Caco-2 (cell line): ENCODE data around the gene UGT1A5. TPM values are rescaled to one million over a fixed set of nuclear protein-coding genes. Genes with fewer than 3 reads are reported as not detected.
"Not testable (repeated sequence)": the region's sequence is repeated elsewhere in the genome, so short reads cannot be mapped to it uniquely, and the experiment has no call there.

Experiments used
- BruUV-seq: library from RNA; stranded (reverse); fragments of 400-500 nt; replicated peaks from 2 replicates; lab custom pipeline; 2021; lab: Mats Ljungman, UMichigan
- CTCF ChIA-PET: fragments of 300-600 bp; sonication (Branson Sonifier 250); formaldehyde crosslinking; loops from one replicate; lab custom pipeline; 2022; ENCODE audit warnings: antibody characterized with exemption; lab: Charles Lee
- POLR2A ChIA-PET: fragments of 300-600 bp; sonication (Branson Sonifier 250); formaldehyde crosslinking; loops from one replicate; lab custom pipeline; 2022; ENCODE audit warnings: antibody characterized with exemption; lab: Charles Lee
- DNase-seq, 2 experiments: peaks; one replicate each; pipeline versions ENCODE4 v3.0.0 to v3.0.0-alpha.2; 2020 to 2022
- H3K27me3 ChIP-seq: replicated peaks from 2 replicates; pipeline ENCODE4 v1.6.0; 2011; ENCODE audit warnings: low read length; ENCODE audit not compliant: control insufficient read depth, insufficient read depth
- H3K36me3 ChIP-seq: 2 replicates; pipeline ENCODE4 v1.5.1; 2011; ENCODE audit warnings: low read length; ENCODE audit not compliant: control insufficient read depth, insufficient read depth
- H3K4me1 ChIP-seq: fragments of 250-450 bp; sonication (Bioruptor Pico); 2 replicates; pipeline ENCODE4 v1.5.1; 2020; ENCODE audit warnings: mild to moderate bottlenecking
- H3K4me3 ChIP-seq: 2 replicates; pipeline ENCODE4 v1.5.1; 2011; ENCODE audit warnings: low read depth, mild to moderate bottlenecking, control low read depth, low read length
- H3K9me3 ChIP-seq: fragments of 250-450 bp; sonication (Bioruptor Pico); 2 replicates; pipeline ENCODE4 v1.5.1; 2020; ENCODE audit warnings: mild to moderate bottlenecking, moderate library complexity
- H3K27ac Mint-ChIP-seq: one replicate; pipeline ENCODE4 v1.8.0; 2022; ENCODE audit warnings: mixed read lengths; ENCODE audit not compliant: unreplicated experiment
- H3K27me3 Mint-ChIP-seq: one replicate; pipeline ENCODE4 v1.8.0; 2022; ENCODE audit warnings: mixed read lengths; ENCODE audit not compliant: insufficient read depth, unreplicated experiment
- H3K36me3 Mint-ChIP-seq: one replicate; pipeline ENCODE4 v1.8.0; 2022; ENCODE audit warnings: mild to moderate bottlenecking, mixed read lengths; ENCODE audit not compliant: insufficient read depth, unreplicated experiment
- H3K4me1 Mint-ChIP-seq: one replicate; pipeline ENCODE4 v1.8.0; 2022; ENCODE audit warnings: low read depth, mixed read lengths; ENCODE audit not compliant: unreplicated experiment
- H3K4me3 Mint-ChIP-seq: one replicate; pipeline ENCODE4 v1.8.0; 2022; ENCODE audit warnings: mild to moderate bottlenecking, moderate library complexity, mixed read lengths; ENCODE audit not compliant: unreplicated experiment
- H3K9me3 Mint-ChIP-seq: one replicate; pipeline ENCODE4 v1.8.0; 2022; ENCODE audit warnings: mixed read lengths; ENCODE audit not compliant: unreplicated experiment
- CTCF ChIP-seq, 2 experiments: fragments of 200-600 bp in 1 of 2; IDR thresholded peaks; 1 replicate in 1 of 2; 2 replicates in 1 of 2; pipeline versions ENCODE4 v1.5.1 to v1.8.0; 2011 to 2022; ENCODE audit warnings: antibody characterized with exemption in 1 of 2, control low read depth in 1 of 2, inconsistent platforms in 1 of 2, low read depth in 1 of 2, low read length in 1 of 2, mild to moderate bottlenecking in 1 of 2, moderate library complexity in 1 of 2; ENCODE audit not compliant: insufficient read depth in 1 of 2, severe bottlenecking in 1 of 2, unreplicated experiment in 1 of 2
- intact Hi-C: fragments of 100-400 bp; cut with micrococcal nuclease; formaldehyde crosslinking; loops from one replicate; pipeline ENCODE4 v1.10.0; 2022; ENCODE audit not compliant: unreplicated experiment
- total RNA-seq: library from RNA; stranded (reverse); gene quantifications from 2 replicates; pipeline ENCODE4 v1.2.3, GENCODE V29; 2022

Gene UGT1A5
- total RNA-seq, 1 experiment from 2014 or later, result 1.2 TPM

GRCh38 chr2:233698740-233699139, 14.0 kb upstream of the UGT1A5 start:
- Histone ChIP-seq H3K27me3 (no peaks in the 10 kb centered on the region), H3K36me3 (no peaks in the 10 kb centered on the region), H3K4me3 (no peak overlapping the region), H3K4me1 (peaks cover 46% of the 10 kb centered on the region), H3K9me3 (no peaks in the 10 kb centered on the region)
- TF ChIP-seq CTCF (IDR thresholded peaks at IDR 0.05; ENCODE audit: insufficient read depth in 1 of 2, low read depth in 1 of 2, low read length in 1 of 2, severe bottlenecking in 1 of 2, unreplicated experiment in 1 of 2), result no peak
- H3K4me3 Mint-ChIP-seq, result peak overlapping the region; percentile 35
- BruUV-seq, result no TSS peak
- H3K36me3 Mint-ChIP-seq, result peaks cover 10% of the 10 kb centered on the region
- peaks cover 21% of the 10 kb centered on the region for H3K4me1 Mint-ChIP-seq
- DNase-seq, result no peak
- CTCF ChIA-PET, result no interaction called here
- intact Hi-C loops, result no loop called here
- POLR2A ChIA-PET, result no interaction called here
- H3K9me3 Mint-ChIP-seq, result peaks cover 1% of the 10 kb centered on the region
- H3K27me3 Mint-ChIP-seq, result no peaks in the 10 kb centered on the region
- H3K27ac Mint-ChIP-seq, result peak overlapping the region; percentile 93

- H3K9me3 ChIP-seq, result no peaks in the 10 kb centered on the region
- H3K4me1 ChIP-seq, result peaks cover 46% of the 10 kb centered on the region
- no peaks in the 10 kb centered on the region for H3K27me3 ChIP-seq
- no peak overlapping the region for H3K4me3 ChIP-seq
- TF ChIP-seq CTCF (IDR thresholded peaks at IDR 0.05; ENCODE audit: insufficient read depth in 1 of 2, low read depth in 1 of 2, low read length in 1 of 2, severe bottlenecking in 1 of 2, unreplicated experiment in 1 of 2), result no peak
- no peak for DNase-seq
- CTCF ChIA-PET, result no interaction called here
- no peaks in the 10 kb centered on the region for H3K27me3 Mint-ChIP-seq
- POLR2A ChIA-PET, result no interaction called here
- intact Hi-C loops, result no loop called here
- peak overlapping the region; percentile 93 for H3K27ac Mint-ChIP-seq
- TSS peak; percentile 65 for BruUV-seq
- H3K9me3 Mint-ChIP-seq, result peaks cover 9% of the 10 kb centered on the region
- H3K36me3 ChIP-seq, result no peaks in the 10 kb centered on the region
- peaks cover 14% of the 10 kb centered on the region for H3K36me3 Mint-ChIP-seq
- peak overlapping the region; percentile 35 for H3K4me3 Mint-ChIP-seq
- peaks cover 26% of the 10 kb centered on the region for H3K4me1 Mint-ChIP-seq
These were observed 13.2 kb upstream of the UGT1A5 start for GRCh38 chr2:233699424-233700027.

GRCh38 chr2:233700028-233700635, 12.6 kb upstream of the UGT1A5 start:
- intact Hi-C loops, result no loop called here
- Histone ChIP-seq H3K4me3 (no peak overlapping the region), H3K9me3 (no peaks in the 10 kb centered on the region), H3K4me1 (peaks cover 46% of the 10 kb centered on the region), H3K27me3 (no peaks in the 10 kb centered on the region), H3K36me3 (no peaks in the 10 kb centered on the region)
- Mint-ChIP-seq H3K27me3 (no peaks in the 10 kb centered on the region), H3K27ac (peak overlapping the region; percentile 93), H3K4me1 (peaks cover 27% of the 10 kb centered on the region), H3K9me3 (peaks cover 10% of the 10 kb centered on the region), H3K4me3 (no peak overlapping the region), H3K36me3 (peaks cover 14% of the 10 kb centered on the region)
- TF ChIP-seq CTCF (IDR thresholded peaks at IDR 0.05; ENCODE audit: insufficient read depth in 1 of 2, low read depth in 1 of 2, low read length in 1 of 2, severe bottlenecking in 1 of 2, unreplicated experiment in 1 of 2), result no peak
- no TSS peak for BruUV-seq
- peak; percentile 53 to 66 for DNase-seq
- POLR2A ChIA-PET, result no interaction called here
- CTCF ChIA-PET, result no interaction called here

DNA sequence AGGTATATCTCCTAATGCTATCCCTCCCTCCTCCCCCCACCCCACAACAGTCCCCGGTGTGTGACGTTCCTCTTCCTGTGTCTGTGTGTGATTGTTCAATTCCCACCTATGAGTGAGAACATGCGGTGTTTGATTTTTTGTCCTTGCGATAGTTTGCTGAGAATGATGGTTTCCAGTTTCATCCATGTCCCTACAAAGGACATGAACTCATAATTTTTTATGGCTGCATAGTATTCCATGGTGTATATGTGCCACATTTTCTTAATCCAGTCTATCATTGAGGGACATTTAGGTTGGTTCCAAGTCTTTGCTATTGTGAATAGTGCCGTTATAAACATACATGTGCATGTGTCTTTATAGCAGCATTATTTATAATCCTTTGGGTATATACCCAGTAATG, 11.9 kb upstream of the UGT1A5 start:
- H3K9me3 Mint-ChIP-seq, POLR2A ChIA-PET, BruUV-seq, H3K4me3 Mint-ChIP-seq, H3K36me3 ChIP-seq, H3K27me3 Mint-ChIP-seq, intact Hi-C loops, H3K9me3 ChIP-seq, H3K4me3 ChIP-seq, H3K27me3 ChIP-seq, CTCF ChIA-PET, DNase-seq: not testable (repeated sequence)
- H3K4me1 Mint-ChIP-seq, result peaks cover 33% of the 10 kb centered on the region
- H3K27ac Mint-ChIP-seq, result peak overlapping the region; percentile 66
- H3K4me1 ChIP-seq, result peaks cover 46% of the 10 kb centered on the region
- peaks cover 14% of the 10 kb centered on the region for H3K36me3 Mint-ChIP-seq
